K562 (cell line): ENCODE measurements around the gene OPHN1. TPM values are rescaled to one million over a fixed set of nuclear protein-coding genes. Genes with fewer than 3 reads are reported as not detected.

Experiments used
- ATAC-seq: fragments of 200-7000 bp; cut with Tn5 transposase; 3 replicates; pipeline ENCODE4 v1.9.1; 2020; ENCODE audit warnings: moderate library complexity
- BruUV-seq: library from RNA; stranded (reverse); fragments of 400-500 nt; replicated peaks from 2 replicates; lab custom pipeline; 2021; lab: Mats Ljungman, UMichigan
- CTCF ChIA-PET: fragments of 300-600 bp; formaldehyde crosslinking; extraction: SDS; loops from one replicate; lab custom pipeline; 2021; ENCODE audit warnings: low intra/inter-chr PET ratio; lab: Yijun Ruan, JAX
- POLR2A ChIA-PET: fragments of 300-600, 350-650 bp; sonication (Branson Sonifier 250); formaldehyde crosslinking; extraction: SDS; loops from one replicate; lab custom pipeline; 2021; ENCODE audit warnings: antibody characterized with exemption, inconsistent platforms; lab: Yijun Ruan, JAX
- DNase-seq, 4 experiments: peaks; one replicate each; pipeline versions ENCODE4 v3.0.0 to v3.0.0-alpha.2; 2011 to 2018; ENCODE audit warnings: low spot score in 3 of 4, mixed read lengths in 3 of 4; ENCODE audit errors: extremely low read depth in 1 of 4
- FAIRE-seq: peaks from 2 replicates; lab custom pipeline; 2011; peaks lifted over from hg19 to GRCh38; lab: Jason Lieb, UNC
- H2AFZ ChIP-seq: 2 replicates; pipeline ENCODE4 v1.6.0; 2011; ENCODE audit warnings: low read depth, low read length, control low read depth, inconsistent platforms
- H3K27ac ChIP-seq: fragments of 200-600 bp; 3 replicates; pipeline ENCODE4 v1.8.0; 2011; ENCODE audit warnings: low read depth, mild to moderate bottlenecking, control low read depth, inconsistent platforms, low read length, moderate library complexity, mixed read lengths; ENCODE audit errors: extremely low read depth
- H3K27me3 ChIP-seq, 2 experiments: fragments of 300-600 bp in 1 of 2; 2 replicates in 1 of 2; 3 replicates in 1 of 2; pipeline versions ENCODE4 v1.6.0 to v1.8.0; 2011; ENCODE audit warnings: inconsistent platforms in 2 of 2, low read length in 2 of 2, mild to moderate bottlenecking in 1 of 2, mixed read lengths in 1 of 2, moderate library complexity in 1 of 2; ENCODE audit not compliant: control insufficient read depth in 2 of 2, insufficient read depth in 2 of 2
- H3K36me3 ChIP-seq: fragments of 300-600 bp; 3 replicates; pipeline ENCODE4 v1.8.0; 2011; ENCODE audit warnings: mild to moderate bottlenecking, low read length, inconsistent platforms; ENCODE audit not compliant: control insufficient read depth, insufficient read depth
- H3K4me1 ChIP-seq, 2 experiments: fragments of 200-600 bp in 1 of 2; replicated peaks in 1 of 2; 2 replicates in 1 of 2; 3 replicates in 1 of 2; pipeline versions ENCODE4 v1.5.1 to v1.8.0; 2011; ENCODE audit warnings: inconsistent platforms in 2 of 2, low read length in 2 of 2, mild to moderate bottlenecking in 1 of 2, mixed read lengths in 1 of 2, moderate library complexity in 1 of 2; ENCODE audit not compliant: control insufficient read depth in 2 of 2, insufficient read depth in 2 of 2
- H3K4me2 ChIP-seq: 2 replicates; pipeline ENCODE4 v1.6.1; 2011; ENCODE audit warnings: low read length, control low read depth, inconsistent platforms, mixed read lengths; ENCODE audit not compliant: insufficient read depth
- H3K4me3 ChIP-seq: fragments of 200-600 bp; sonication (generic), shearing (Covaris generic); 2 replicates; pipeline ENCODE4 v1.5.1; 2016; ENCODE audit warnings: control low read depth, inconsistent platforms
- H3K79me2 ChIP-seq: fragments of 200-600 bp; 3 replicates; pipeline ENCODE4 v1.8.0; 2011; ENCODE audit warnings: low read length, inconsistent platforms; ENCODE audit not compliant: control insufficient read depth, insufficient read depth
- H3K9ac ChIP-seq, 2 experiments: 2 replicates each; pipeline versions ENCODE4 v1.6.0 to v1.6.1; 2011; ENCODE audit warnings: low read depth in 2 of 2, low read length in 2 of 2, control low read depth in 1 of 2, inconsistent platforms in 1 of 2, mild to moderate bottlenecking in 1 of 2, mixed read lengths in 1 of 2; ENCODE audit not compliant: insufficient read depth in 1 of 2
- H3K9me1 ChIP-seq: one replicate; pipeline ENCODE4 v1.6.0; 2011; ENCODE audit warnings: inconsistent platforms, mild to moderate bottlenecking, low read length, moderate library complexity; ENCODE audit not compliant: control insufficient read depth, insufficient read depth
- H3K9me3 ChIP-seq: replicated peaks from 2 replicates; pipeline ENCODE4 v1.5.1; 2011; ENCODE audit warnings: low read depth, low read length, inconsistent platforms; ENCODE audit not compliant: control insufficient read depth, insufficient read depth
- H4K20me1 ChIP-seq: replicated peaks from 2 replicates; pipeline ENCODE4 v1.6.1; 2011; ENCODE audit warnings: low read length, inconsistent platforms, mixed read lengths; ENCODE audit not compliant: control insufficient read depth, insufficient read depth
- E4F1 ChIP-seq: fragments of 250-450 bp; sonication (Bioruptor Pico); IDR thresholded peaks from 2 replicates; pipeline ENCODE4 v1.5.0; 2021; ENCODE audit warnings: mild to moderate bottlenecking, borderline replicate concordance
- FUS ChIP-seq: fragments of 200-400 bp; formaldehyde crosslinking; optimal IDR thresholded peaks from 2 replicates; pipeline ENCODE3; 2017; ENCODE audit warnings: low read depth, low read length
- GABPB1 ChIP-seq: sonication (generic); formaldehyde crosslinking; IDR thresholded peaks from 2 replicates; pipeline ENCODE4 v1.8.0; 2022; ENCODE audit warnings: mild to moderate bottlenecking, missing genetic modification reagents
- KAT7 ChIP-seq: sonication (generic); formaldehyde crosslinking; IDR thresholded peaks from 2 replicates; pipeline ENCODE4 v1.8.0; 2022; ENCODE audit warnings: missing genetic modification reagents, mild to moderate bottlenecking, borderline replicate concordance
- MBD1 ChIP-seq: fragments of 250-450 bp; sonication (Bioruptor Pico); IDR thresholded peaks from 2 replicates; pipeline ENCODE4 v1.8.0; 2022; ENCODE audit warnings: inconsistent platforms
- MEIS2 ChIP-seq: fragments of 450-650 bp; IDR thresholded peaks from 2 replicates; pipeline ENCODE4 v1.6.1; 2014; ENCODE audit warnings: mild to moderate bottlenecking; ENCODE audit not compliant: partially characterized antibody
- PTRF ChIP-seq: fragments of 450-650 bp; IDR thresholded peaks from 2 replicates; pipeline ENCODE4 v1.6.1; 2016; ENCODE audit warnings: mild to moderate bottlenecking, missing genetic modification characterization, missing compliant biosample characterization
- PTTG1 ChIP-seq: fragments of 450-650 bp; IDR thresholded peaks from 2 replicates; pipeline ENCODE4 v1.6.1; 2016; ENCODE audit warnings: low read depth, mild to moderate bottlenecking, missing genetic modification characterization, missing compliant biosample characterization
- ZNF584 ChIP-seq: fragments of 200-800 bp; sonication (Bioruptor generic); IDR thresholded peaks from 2 replicates; pipeline ENCODE4 v1.6.1; 2016; ENCODE audit warnings: low read depth, mild to moderate bottlenecking, missing genetic modification characterization, missing compliant biosample characterization
- WGBS: fragments of 100-300 bp; shearing (Covaris generic); methylation state at CpG from one replicate; pipeline ENCODE4 v1.1.6; 2016; ENCODE audit warnings: low coverage, mixed read lengths; ENCODE audit not compliant: insufficient coverage; ENCODE audit errors: missing lambda C conversion rate; 5-methylcytosine and 5-hydroxymethylcytosine counted together
- in situ Hi-C: fragments of 300-500 bp; cut with MboI; formaldehyde crosslinking; loops from 4 replicates; pipeline ENCODE4 v1.15.0; 2018; ENCODE audit warnings: inconsistent platforms, mixed read lengths
- intact Hi-C: fragments of 100-400 bp; cut with micrococcal nuclease; formaldehyde crosslinking; loops from 2 replicates; pipeline ENCODE4 v1.14.2; 2022
- polyA plus RNA-seq, 8 experiments: library from polyadenylated mRNA; depleted of rRNA in 4 of 8; stranded (reverse) in 5 of 8; unstranded in 3 of 8; fragments of >200 nt; fragmentation: Nextera tagmentation in 2 of 8; fragmentation: Illumina TruSeq in 1 of 8; extraction: Ambion mirVana in 2 of 8; extraction: Trizol in 1 of 8; gene quantifications; 2 replicates each; pipeline versions ENCODE4 v1.2.1 to v1.2.3, GENCODE V29; 2011 to 2014; ENCODE audit warnings: inconsistent platforms in 1 of 8, missing spikeins in 1 of 8
- total RNA-seq, 7 experiments: library from RNA; depleted of rRNA in 6 of 7; stranded (reverse); fragments of >200 nt in 6 of 7; fragmentation: Illumina TruSeq in 2 of 7; extraction: Trizol in 2 of 7; gene quantifications; 2 replicates each; pipeline versions ENCODE4 v1.2.1 to v1.2.3, GENCODE V29; 2011 to 2021; ENCODE audit warnings: low replicate concordance in 1 of 7
- TF ChIP-seq, protein P1 (sequence below), 2 experiments: fragments of 200-800 bp in 1 of 2; sonication (Bioruptor generic) in 1 of 2; sonication (generic) in 1 of 2; formaldehyde crosslinking in 1 of 2; IDR thresholded peaks in 1 of 2; conservative IDR thresholded peaks in 1 of 2; 2 replicates each; pipeline versions ENCODE4 v1.5.0 to v1.6.1; 2016 to 2020; ENCODE audit warnings: missing compliant biosample characterization in 1 of 2, missing genetic modification characterization in 1 of 2, missing genetic modification reagents in 1 of 2

OPHN1 gene
- total and polyA plus RNA-seq, 9 of the 15 experiments (the other 6 are each of a cell fraction or from before 2014, with no cell fraction given), result 0.28 to 1.8 (median 1.0) TPM

DNA sequence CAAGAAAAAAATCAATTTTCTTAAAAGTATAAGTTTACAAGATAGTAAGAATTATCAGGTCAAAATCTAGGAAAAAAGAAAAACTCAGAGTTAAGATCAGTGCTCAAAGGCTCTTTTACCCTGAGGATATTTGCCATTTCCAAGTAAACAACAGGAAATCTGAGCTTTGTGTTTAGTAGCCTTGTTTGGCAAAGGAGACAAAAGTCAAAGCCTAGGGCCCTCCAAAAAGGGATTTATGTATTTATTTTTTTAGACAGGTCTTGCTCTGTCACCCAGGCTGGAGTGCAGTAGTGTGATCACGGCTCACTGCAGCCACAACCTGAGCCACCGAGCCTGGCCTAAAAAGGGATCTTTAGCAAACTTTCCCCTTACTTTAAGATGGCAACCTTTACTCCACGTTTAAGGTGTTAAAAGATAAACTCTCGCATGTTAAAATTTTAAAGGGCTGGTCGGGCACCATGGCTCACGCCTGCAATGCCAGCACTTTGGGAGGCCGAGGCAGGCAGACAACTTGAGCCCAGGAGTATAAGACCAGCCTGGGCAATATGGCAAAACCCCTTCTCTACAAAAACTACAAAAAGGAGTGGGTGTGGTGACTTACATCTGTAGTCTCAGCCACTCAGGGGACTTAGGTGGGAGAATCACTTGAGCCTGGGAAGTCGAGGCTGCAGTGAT lies 21.3 kb upstream of the OPHN1 start (continued):
- TF ChIP-seq, protein P1, sequence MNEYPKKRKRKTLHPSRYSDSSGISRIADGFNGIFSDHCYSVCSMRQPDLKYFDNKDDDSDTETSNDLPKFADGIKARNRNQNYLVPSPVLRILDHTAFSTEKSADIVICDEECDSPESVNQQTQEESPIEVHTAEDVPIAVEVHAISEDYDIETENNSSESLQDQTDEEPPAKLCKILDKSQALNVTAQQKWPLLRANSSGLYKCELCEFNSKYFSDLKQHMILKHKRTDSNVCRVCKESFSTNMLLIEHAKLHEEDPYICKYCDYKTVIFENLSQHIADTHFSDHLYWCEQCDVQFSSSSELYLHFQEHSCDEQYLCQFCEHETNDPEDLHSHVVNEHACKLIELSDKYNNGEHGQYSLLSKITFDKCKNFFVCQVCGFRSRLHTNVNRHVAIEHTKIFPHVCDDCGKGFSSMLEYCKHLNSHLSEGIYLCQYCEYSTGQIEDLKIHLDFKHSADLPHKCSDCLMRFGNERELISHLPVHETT (CRISPR knock-in tag; conservative IDR thresholded peaks at IDR 0.05 in 1 of 2, IDR thresholded peaks at IDR 0.05 in 1 of 2), result no peak
- no peak for TF ChIP-seq MEIS2
- no peak for TF ChIP-seq E4F1 (CRISPR knock-in tag)

DNA sequence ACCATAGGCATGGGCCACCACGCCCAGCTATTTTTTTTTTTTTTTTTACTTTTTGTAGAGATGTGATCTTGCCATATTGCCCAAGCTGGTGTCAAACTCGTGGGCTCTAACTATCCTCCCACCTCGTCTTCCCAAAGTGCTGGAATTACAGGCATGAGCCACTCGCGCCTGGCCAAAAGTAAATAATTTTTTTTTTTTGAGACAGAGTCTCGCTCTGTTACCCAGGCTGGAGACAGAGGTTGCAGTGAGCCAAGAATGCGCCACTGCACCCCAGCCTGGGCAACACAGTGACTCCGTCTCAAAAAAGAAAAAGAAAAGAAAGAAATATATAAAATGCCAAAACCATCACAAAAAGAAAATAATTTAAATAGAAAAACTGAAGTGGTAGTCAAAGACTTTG lies 18.4 kb upstream of the OPHN1 start:
- ChIA-PET POLR2A (no interaction called here), CTCF (no interaction called here)
- Histone ChIP-seq H3K79me2 (no peaks in the 10 kb centered on the region), H3K9ac (no peak overlapping the region), H3K4me3 (no peak overlapping the region), H2AFZ (no peak overlapping the region), H3K4me1 (no peaks in the 10 kb centered on the region), H3K4me2 (no peak overlapping the region), H3K9me1 (no peaks in the 10 kb centered on the region), H3K27ac (no peak overlapping the region), H3K9me3 (no peaks in the 10 kb centered on the region), H3K36me3 (no peaks in the 10 kb centered on the region), H4K20me1 (no peaks in the 10 kb centered on the region), H3K27me3 (no peaks in the 10 kb centered on the region)
- in situ Hi-C loops (no loop called here), intact Hi-C loops (no loop called here)
- FAIRE-seq (no peak), DNase-seq (no peak), ATAC-seq (no peak)
- TF ChIP-seq ZNF584 (CRISPR knock-in tag), result no peak
- no peak for TF ChIP-seq MBD1 (CRISPR knock-in tag)
- TF ChIP-seq FUS, result no peak
- no peak for TF ChIP-seq GABPB1 (CRISPR knock-in tag)
- no peak for TF ChIP-seq PTRF (tag)
- TF ChIP-seq PTTG1 (tag), result no peak
- TF ChIP-seq KAT7 (CRISPR knock-in tag), result no peak
- WGBS, result 36% methylated on average over 6 of the region's 8 CpGs
- BruUV-seq, result no TSS peak
